ENCODE data around the gene CHMP5.

CHMP5 gene

GRCh38 chr9:33318781-33319180 is 53.9 kb downstream of the CHMP5 start:
- Histone ChIP-seq H3K4me3 (replicated peaks; ENCODE audit: low read depth, low read length) (no peak overlapping the region), H3K36me3 (ENCODE audit: control insufficient read depth, insufficient read depth, low read length) (peaks cover 19% of the 10 kb centered on the region), H3K27me3 (replicated peaks; ENCODE audit: control insufficient read depth, insufficient read depth, low read length) (no peaks in the 10 kb centered on the region)
- TF ChIP-seq, protein P1, sequence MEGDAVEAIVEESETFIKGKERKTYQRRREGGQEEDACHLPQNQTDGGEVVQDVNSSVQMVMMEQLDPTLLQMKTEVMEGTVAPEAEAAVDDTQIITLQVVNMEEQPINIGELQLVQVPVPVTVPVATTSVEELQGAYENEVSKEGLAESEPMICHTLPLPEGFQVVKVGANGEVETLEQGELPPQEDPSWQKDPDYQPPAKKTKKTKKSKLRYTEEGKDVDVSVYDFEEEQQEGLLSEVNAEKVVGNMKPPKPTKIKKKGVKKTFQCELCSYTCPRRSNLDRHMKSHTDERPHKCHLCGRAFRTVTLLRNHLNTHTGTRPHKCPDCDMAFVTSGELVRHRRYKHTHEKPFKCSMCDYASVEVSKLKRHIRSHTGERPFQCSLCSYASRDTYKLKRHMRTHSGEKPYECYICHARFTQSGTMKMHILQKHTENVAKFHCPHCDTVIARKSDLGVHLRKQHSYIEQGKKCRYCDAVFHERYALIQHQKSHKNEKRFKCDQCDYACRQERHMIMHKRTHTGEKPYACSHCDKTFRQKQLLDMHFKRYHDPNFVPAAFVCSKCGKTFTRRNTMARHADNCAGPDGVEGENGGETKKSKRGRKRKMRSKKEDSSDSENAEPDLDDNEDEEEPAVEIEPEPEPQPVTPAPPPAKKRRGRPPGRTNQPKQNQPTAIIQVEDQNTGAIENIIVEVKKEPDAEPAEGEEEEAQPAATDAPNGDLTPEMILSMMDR (IDR thresholded peaks at IDR 0.05; ENCODE audit: insufficient read depth, low read length, poor library complexity, severe bottlenecking), result no peak
- DNase-seq (ENCODE audit: extremely low read depth, insufficient read length), result no peak

GRCh38 chr9:33320230-33320567 is 55.4 kb downstream of the CHMP5 start:
- Histone ChIP-seq H3K4me3 (replicated peaks; ENCODE audit: low read depth, low read length) (no peak overlapping the region), H3K36me3 (ENCODE audit: control insufficient read depth, insufficient read depth, low read length) (peaks cover 19% of the 10 kb centered on the region), H3K27me3 (replicated peaks; ENCODE audit: control insufficient read depth, insufficient read depth, low read length) (no peaks in the 10 kb centered on the region)
- no peak for DNase-seq (ENCODE audit: extremely low read depth, insufficient read length)
- TF ChIP-seq, protein P1 (IDR thresholded peaks at IDR 0.05; ENCODE audit: insufficient read depth, low read length, poor library complexity, severe bottlenecking), result no peak

- Histone ChIP-seq H3K27me3 (replicated peaks; ENCODE audit: control insufficient read depth, insufficient read depth, low read length) (no peaks in the 10 kb centered on the region), H3K36me3 (ENCODE audit: control insufficient read depth, insufficient read depth, low read length) (peaks cover 19% of the 10 kb centered on the region), H3K4me3 (replicated peaks; ENCODE audit: low read depth, low read length) (no peak overlapping the region)
- TF ChIP-seq, protein P1 (IDR thresholded peaks at IDR 0.05; ENCODE audit: insufficient read depth, low read length, poor library complexity, severe bottlenecking), result no peak
- DNase-seq (ENCODE audit: extremely low read depth, insufficient read length), result no peak
Observed at GRCh38 chr9:33320568-33321261, 55.9 kb downstream of the CHMP5 start.

DNA sequence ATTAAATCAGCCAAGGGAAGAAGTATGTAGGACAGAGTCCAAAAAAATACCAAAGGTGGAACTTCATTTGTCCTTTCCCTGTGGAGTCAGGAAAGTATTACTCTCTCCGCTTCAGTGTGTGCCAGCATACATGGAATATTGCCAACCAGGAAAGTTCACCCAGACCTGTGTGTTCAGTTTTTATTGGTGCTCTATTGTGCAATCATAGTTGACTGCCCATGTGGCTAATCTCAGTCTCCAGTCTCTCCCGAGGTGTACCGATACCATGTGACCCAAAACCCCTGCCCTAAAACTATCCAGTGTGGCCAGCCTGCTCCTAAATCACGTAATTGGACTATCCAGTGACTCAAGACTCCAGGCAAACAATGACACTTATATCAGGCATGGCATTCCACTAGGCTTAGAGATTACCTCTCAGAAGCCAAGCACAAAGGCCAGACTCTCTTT is 64.3 kb downstream of the CHMP5 start:
- H3K27me3 ChIP-seq (replicated peaks; ENCODE audit: control insufficient read depth, insufficient read depth, low read length), result no peaks in the 10 kb centered on the region
- DNase-seq (ENCODE audit: extremely low read depth, insufficient read length), result no peak
- H3K36me3 ChIP-seq (ENCODE audit: control insufficient read depth, insufficient read depth, low read length), result peaks cover 20% of the 10 kb centered on the region
- H3K4me3 ChIP-seq (replicated peaks; ENCODE audit: low read depth, low read length), result no peak overlapping the region
- TF ChIP-seq, protein P1 (IDR thresholded peaks at IDR 0.05; ENCODE audit: insufficient read depth, low read length, poor library complexity, severe bottlenecking), result no peak

- no peak for DNase-seq (ENCODE audit: extremely low read depth, insufficient read length)
- TF ChIP-seq, protein P1 (IDR thresholded peaks at IDR 0.05; ENCODE audit: insufficient read depth, low read length, poor library complexity, severe bottlenecking), result no peak
- H3K4me3 ChIP-seq (replicated peaks; ENCODE audit: low read depth, low read length), result no peak overlapping the region
- no peaks in the 10 kb centered on the region for H3K27me3 ChIP-seq (replicated peaks; ENCODE audit: control insufficient read depth, insufficient read depth, low read length)
- peaks cover 21% of the 10 kb centered on the region for H3K36me3 ChIP-seq (ENCODE audit: control insufficient read depth, insufficient read depth, low read length)
Observed at GRCh38 chr9:33329979-33330378, 65.1 kb downstream of the CHMP5 start.

Measured in GM06990 (cell line).